PC-3 (cell line): Measurements from ENCODE around the gene SOX18.

Experiments
- CTCF ChIP-seq: fragments of 300-600 bp; sonication (generic); conservative IDR thresholded peaks from 2 replicates; pipeline ENCODE4 v1.5.1; 2017; ENCODE audit warnings: antibody characterized with exemption, low read depth, mild to moderate bottlenecking, low read length
- EZH2 ChIP-seq: fragments of 300-600 bp; sonication (generic); IDR thresholded peaks from one replicate; pipeline ENCODE4 v1.6.1; 2017; ENCODE audit warnings: antibody characterized with exemption, mild to moderate bottlenecking, low read length; ENCODE audit not compliant: unreplicated experiment
- EZH2phosphoT487 ChIP-seq: fragments of 300-600 bp; sonication (generic); IDR thresholded peaks from 2 replicates; pipeline ENCODE4 v1.6.1; 2018; ENCODE audit warnings: mild to moderate bottlenecking, antibody characterized with exemption, low read length, borderline replicate concordance

- TF ChIP-seq CTCF (no peak), EZH2 (no peak), EZH2phosphoT487 (no peak)
Measured at GRCh38 chr20:64086801-64087200, 37.4 kb upstream of the SOX18 start.
